ENCODE results near the gene TOGARAM2. TPM values are rescaled to one million over a fixed set of nuclear protein-coding genes. Genes with fewer than 3 reads are reported as not detected.

Gene TOGARAM2
- total and polyA plus RNA-seq, 2 experiments from 2014 or later = 1.8 TPM

DNA sequence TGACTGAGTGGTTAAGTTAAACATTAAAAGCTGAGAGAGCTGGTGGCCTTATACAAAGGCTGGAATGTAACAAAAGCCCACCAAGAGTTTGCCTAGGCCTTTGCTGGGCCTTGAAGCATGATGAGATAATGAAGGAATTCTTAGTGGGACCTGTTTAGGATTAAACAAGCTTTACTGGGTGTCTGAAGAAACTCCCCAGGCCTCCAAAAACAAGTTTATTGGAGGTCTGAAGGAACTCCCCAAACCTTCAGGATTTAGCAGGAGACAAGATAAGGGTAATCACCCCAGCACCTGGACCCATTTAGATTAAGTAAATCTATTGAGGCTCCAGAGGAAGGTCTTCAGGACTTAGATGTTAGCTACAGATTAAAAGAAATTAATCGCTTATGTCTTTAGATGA, 74.5 kb downstream of the TOGARAM2 start (continued):
- TF ChIP-seq ZNF331 (CRISPR knock-in tag; IDR thresholded peaks at IDR 0.05; ENCODE audit: low read depth) = no peak
- TF ChIP-seq NANOG (IDR thresholded peaks at IDR 0.05; ENCODE audit: borderline replicate concordance) = no peak
- no peak for TF ChIP-seq CREB1 (CRISPR knock-in tag; IDR thresholded peaks at IDR 0.05; ENCODE audit: low read depth)
- no peak for TF ChIP-seq EZH2phosphoT487 (IDR thresholded peaks at IDR 0.05; ENCODE audit: unreplicated experiment)
- TF ChIP-seq EZH2 (IDR thresholded peaks at IDR 0.05; ENCODE audit: low read depth, unreplicated experiment) = no peak
- TF ChIP-seq ZNF114 (CRISPR knock-in tag; IDR thresholded peaks at IDR 0.05) = no peak
- TF ChIP-seq, protein P1, sequence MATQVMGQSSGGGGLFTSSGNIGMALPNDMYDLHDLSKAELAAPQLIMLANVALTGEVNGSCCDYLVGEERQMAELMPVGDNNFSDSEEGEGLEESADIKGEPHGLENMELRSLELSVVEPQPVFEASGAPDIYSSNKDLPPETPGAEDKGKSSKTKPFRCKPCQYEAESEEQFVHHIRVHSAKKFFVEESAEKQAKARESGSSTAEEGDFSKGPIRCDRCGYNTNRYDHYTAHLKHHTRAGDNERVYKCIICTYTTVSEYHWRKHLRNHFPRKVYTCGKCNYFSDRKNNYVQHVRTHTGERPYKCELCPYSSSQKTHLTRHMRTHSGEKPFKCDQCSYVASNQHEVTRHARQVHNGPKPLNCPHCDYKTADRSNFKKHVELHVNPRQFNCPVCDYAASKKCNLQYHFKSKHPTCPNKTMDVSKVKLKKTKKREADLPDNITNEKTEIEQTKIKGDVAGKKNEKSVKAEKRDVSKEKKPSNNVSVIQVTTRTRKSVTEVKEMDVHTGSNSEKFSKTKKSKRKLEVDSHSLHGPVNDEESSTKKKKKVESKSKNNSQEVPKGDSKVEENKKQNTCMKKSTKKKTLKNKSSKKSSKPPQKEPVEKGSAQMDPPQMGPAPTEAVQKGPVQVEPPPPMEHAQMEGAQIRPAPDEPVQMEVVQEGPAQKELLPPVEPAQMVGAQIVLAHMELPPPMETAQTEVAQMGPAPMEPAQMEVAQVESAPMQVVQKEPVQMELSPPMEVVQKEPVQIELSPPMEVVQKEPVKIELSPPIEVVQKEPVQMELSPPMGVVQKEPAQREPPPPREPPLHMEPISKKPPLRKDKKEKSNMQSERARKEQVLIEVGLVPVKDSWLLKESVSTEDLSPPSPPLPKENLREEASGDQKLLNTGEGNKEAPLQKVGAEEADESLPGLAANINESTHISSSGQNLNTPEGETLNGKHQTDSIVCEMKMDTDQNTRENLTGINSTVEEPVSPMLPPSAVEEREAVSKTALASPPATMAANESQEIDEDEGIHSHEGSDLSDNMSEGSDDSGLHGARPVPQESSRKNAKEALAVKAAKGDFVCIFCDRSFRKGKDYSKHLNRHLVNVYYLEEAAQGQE (IDR thresholded peaks at IDR 0.05; ENCODE audit: unreplicated experiment) = no peak
- TF ChIP-seq, protein P2, sequence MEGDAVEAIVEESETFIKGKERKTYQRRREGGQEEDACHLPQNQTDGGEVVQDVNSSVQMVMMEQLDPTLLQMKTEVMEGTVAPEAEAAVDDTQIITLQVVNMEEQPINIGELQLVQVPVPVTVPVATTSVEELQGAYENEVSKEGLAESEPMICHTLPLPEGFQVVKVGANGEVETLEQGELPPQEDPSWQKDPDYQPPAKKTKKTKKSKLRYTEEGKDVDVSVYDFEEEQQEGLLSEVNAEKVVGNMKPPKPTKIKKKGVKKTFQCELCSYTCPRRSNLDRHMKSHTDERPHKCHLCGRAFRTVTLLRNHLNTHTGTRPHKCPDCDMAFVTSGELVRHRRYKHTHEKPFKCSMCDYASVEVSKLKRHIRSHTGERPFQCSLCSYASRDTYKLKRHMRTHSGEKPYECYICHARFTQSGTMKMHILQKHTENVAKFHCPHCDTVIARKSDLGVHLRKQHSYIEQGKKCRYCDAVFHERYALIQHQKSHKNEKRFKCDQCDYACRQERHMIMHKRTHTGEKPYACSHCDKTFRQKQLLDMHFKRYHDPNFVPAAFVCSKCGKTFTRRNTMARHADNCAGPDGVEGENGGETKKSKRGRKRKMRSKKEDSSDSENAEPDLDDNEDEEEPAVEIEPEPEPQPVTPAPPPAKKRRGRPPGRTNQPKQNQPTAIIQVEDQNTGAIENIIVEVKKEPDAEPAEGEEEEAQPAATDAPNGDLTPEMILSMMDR (conservative IDR thresholded peaks at IDR 0.05; ENCODE audit: low read depth in 2 of 2) = no peak
- TF ChIP-seq POLR2AphosphoS5 (IDR thresholded peaks at IDR 0.05; ENCODE audit: low read depth) = no peak

DNA sequence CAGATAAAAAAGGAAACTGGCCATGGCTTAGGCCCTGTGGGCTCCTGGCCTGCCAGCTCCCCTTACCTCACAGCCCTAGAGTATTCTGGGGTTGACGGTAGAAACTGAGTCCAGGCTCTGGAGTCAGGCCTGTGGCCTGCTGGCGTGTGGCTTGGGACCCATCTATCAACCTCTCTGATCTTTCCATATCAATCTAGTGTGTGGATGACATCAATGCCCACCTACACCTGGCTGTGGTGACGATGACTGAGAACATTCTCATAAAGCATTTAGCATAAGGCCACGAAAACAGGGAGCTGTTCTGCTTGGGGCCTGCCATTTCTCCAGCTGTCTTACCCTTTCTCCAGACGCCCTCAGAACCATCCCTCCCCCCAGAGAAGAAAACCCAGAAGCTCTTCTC, 75.4 kb downstream of the TOGARAM2 start:
- peaks cover 11% of the 10 kb centered on the region for H3K27me3 Mint-ChIP-seq (ENCODE audit: insufficient read depth, low read depth, poor library complexity)
- H3K27ac ChIP-seq (ENCODE audit: low read depth) = no peak overlapping the region
- no peak overlapping the region for H3K4me2 ChIP-seq
- H3K27me3 ChIP-seq (ENCODE audit: insufficient read depth) = no peaks in the 10 kb centered on the region
- DNase-seq (ENCODE audit: low spot score) (no peak), ATAC-seq (no peak)
- no peak overlapping the region for H3K4me3 Mint-ChIP-seq
- H3K9me3 Mint-ChIP-seq = no peaks in the 10 kb centered on the region
- no peaks in the 10 kb centered on the region for H3K36me3 ChIP-seq (ENCODE audit: insufficient read depth)
- no peak overlapping the region for H2AFZ ChIP-seq
- no peaks in the 10 kb centered on the region for H3K36me3 Mint-ChIP-seq (ENCODE audit: low read depth)
- no peaks in the 10 kb centered on the region for H3K79me2 ChIP-seq (replicated peaks; ENCODE audit: insufficient read depth)
- H4K20me1 ChIP-seq (replicated peaks; ENCODE audit: insufficient read depth) = no peaks in the 10 kb centered on the region
- H3F3A ChIP-seq (replicated peaks; ENCODE audit: low read depth) = no peaks in the 10 kb centered on the region
- H3K4me1 ChIP-seq (ENCODE audit: insufficient read depth) = peaks cover 10% of the 10 kb centered on the region
- no peaks in the 10 kb centered on the region for H3K9me2 ChIP-seq (ENCODE audit: insufficient read depth)
- no peak overlapping the region for H3K4me3 ChIP-seq
- H3K27ac Mint-ChIP-seq = no peak overlapping the region
- H3K4me1 Mint-ChIP-seq = peaks cover 24% of the 10 kb centered on the region
- TF ChIP-seq JUNB (IDR thresholded peaks at IDR 0.05; ENCODE audit: unreplicated experiment) = no peak
- TF ChIP-seq, protein P3, sequence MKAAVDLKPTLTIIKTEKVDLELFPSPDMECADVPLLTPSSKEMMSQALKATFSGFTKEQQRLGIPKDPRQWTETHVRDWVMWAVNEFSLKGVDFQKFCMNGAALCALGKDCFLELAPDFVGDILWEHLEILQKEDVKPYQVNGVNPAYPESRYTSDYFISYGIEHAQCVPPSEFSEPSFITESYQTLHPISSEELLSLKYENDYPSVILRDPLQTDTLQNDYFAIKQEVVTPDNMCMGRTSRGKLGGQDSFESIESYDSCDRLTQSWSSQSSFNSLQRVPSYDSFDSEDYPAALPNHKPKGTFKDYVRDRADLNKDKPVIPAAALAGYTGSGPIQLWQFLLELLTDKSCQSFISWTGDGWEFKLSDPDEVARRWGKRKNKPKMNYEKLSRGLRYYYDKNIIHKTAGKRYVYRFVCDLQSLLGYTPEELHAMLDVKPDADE (IDR thresholded peaks at IDR 0.05) = no peak
- TF ChIP-seq ZNF331 (CRISPR knock-in tag; IDR thresholded peaks at IDR 0.05; ENCODE audit: low read depth) = no peak
- TF ChIP-seq, protein P1 (IDR thresholded peaks at IDR 0.05; ENCODE audit: unreplicated experiment) = no peak
- no peak for TF ChIP-seq NANOG (IDR thresholded peaks at IDR 0.05; ENCODE audit: borderline replicate concordance)
- no peak for TF ChIP-seq CREB1 (CRISPR knock-in tag; IDR thresholded peaks at IDR 0.05; ENCODE audit: low read depth)
- no peak for TF ChIP-seq ZNF114 (CRISPR knock-in tag; IDR thresholded peaks at IDR 0.05)

Measured in GM23338 (cell line).